Ectodermal cell (in vitro differentiated cells): ENCODE results near the gene NR2C2.

Experiments used
- H3K27ac ChIP-seq: 2 replicates; pipeline ENCODE4 v1.7.0; 2013; ENCODE audit warnings: mild to moderate bottlenecking, low read depth, low read length; ENCODE audit not compliant: insufficient read depth, poor library complexity, severe bottlenecking
- H3K27me3 ChIP-seq: 2 replicates; pipeline ENCODE4 v1.7.0; 2013; ENCODE audit warnings: mild to moderate bottlenecking, low read length; ENCODE audit not compliant: insufficient read depth, control insufficient read depth, poor library complexity, severe bottlenecking
- H3K36me3 ChIP-seq: one replicate; pipeline ENCODE4 v1.7.0; 2013; ENCODE audit warnings: low read length; ENCODE audit not compliant: control insufficient read depth, insufficient read depth
- H3K4me1 ChIP-seq: one replicate; pipeline ENCODE4 v1.7.0; 2013; ENCODE audit warnings: low read length; ENCODE audit not compliant: control insufficient read depth, insufficient read depth
- H3K4me3 ChIP-seq: 2 replicates; pipeline ENCODE4 v1.7.0; 2013; ENCODE audit warnings: low read depth, low read length, control low read depth; ENCODE audit not compliant: insufficient read depth
- H3K9me3 ChIP-seq: 2 replicates; pipeline ENCODE4 v1.7.0; 2013; ENCODE audit warnings: mild to moderate bottlenecking, low read length, moderate library complexity; ENCODE audit not compliant: control insufficient read depth
- WGBS, 2 experiments: methylation state at CpG; one replicate each; pipeline ENCODE4 v1.1.7; 2013; ENCODE audit warnings: missing lambda C conversion rate in 2 of 2; 5-methylcytosine and 5-hydroxymethylcytosine counted together

Gene NR2C2

DNA sequence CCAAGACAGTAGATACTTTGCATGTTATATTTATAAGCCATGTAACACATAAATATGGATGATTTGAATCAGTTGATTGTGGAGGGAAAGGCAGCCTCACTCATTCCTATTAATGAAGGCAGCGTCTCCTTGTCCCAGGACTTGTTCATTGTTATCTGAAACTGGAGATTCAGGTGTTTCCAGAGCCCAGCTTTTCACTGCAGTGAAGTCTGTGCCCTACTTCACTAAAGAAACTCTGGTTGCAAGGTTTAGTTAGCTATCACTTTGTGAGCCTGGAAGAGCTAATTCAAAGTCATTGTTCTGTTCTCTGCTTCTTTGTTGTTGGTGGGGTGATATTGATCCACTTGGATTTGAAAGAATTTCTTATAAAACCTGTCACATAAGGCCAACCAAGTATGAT is 9.8 kb downstream of the NR2C2 start:
- 94% methylated on average over 1 of the region's 1 CpG for WGBS, 2 experiments
- H3K4me3 ChIP-seq = no peak overlapping the region
- H3K36me3 ChIP-seq = no peaks in the 10 kb centered on the region
- H3K9me3 ChIP-seq = no peaks in the 10 kb centered on the region
- no peaks in the 10 kb centered on the region for H3K4me1 ChIP-seq
- H3K27me3 ChIP-seq = no peaks in the 10 kb centered on the region
- H3K27ac ChIP-seq = no peak overlapping the region

DNA sequence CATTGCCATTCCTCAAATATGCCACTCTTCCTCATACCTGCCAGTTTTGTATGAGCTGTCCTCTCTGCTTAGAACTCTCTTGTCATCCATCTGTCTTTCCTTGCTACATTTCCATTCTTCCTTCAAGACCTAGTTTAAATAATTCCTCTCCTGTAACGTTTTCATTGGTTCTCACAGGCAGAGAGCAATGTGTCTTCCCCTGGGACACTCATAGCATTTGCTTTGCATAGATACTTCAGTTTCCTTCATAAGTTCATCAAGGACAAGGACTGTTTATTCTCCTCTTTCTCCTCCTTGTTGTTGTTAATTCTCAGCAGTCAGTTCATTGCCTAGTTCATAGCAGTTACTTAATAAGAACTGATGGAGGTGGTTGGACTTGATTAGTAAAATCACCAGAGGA is 10.5 kb downstream of the NR2C2 start:
- Histone ChIP-seq H3K36me3 (no peaks in the 10 kb centered on the region), H3K4me1 (no peaks in the 10 kb centered on the region), H3K27ac (no peak overlapping the region), H3K9me3 (no peaks in the 10 kb centered on the region), H3K4me3 (no peak overlapping the region), H3K27me3 (no peaks in the 10 kb centered on the region)
- 58 to 64% methylated on average over 1 of the region's 1 CpG for whole genome bisulfite sequencing, 2 experiments

DNA sequence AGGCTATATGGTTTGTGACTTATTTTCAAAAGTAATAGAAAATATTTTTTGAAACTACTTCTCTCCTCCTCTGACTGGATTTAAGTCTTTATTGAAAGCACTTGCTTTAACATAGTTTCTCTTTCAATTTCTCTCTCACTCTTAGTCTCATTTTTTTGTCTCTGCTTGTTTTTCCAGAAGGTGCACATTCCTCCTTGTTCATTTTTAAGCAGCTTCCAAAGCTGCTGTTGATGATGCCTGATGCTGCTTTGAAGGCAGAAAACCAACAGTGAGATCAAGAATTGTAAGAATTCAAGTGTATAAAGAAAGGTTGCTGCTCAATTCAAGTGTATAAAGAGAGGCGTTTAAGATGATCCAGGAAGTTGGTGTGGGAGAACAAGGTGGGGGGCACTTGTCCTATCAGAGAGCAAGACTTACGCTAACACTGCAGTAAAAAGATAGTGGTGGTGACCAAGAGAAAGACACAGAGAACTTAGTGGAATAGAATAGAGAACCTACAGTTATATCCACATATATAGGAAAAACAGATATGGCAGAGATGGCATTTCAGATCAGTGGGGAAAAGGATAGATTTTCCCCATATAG is 12.1 kb downstream of the NR2C2 start:
- H3K4me1 ChIP-seq = no peaks in the 10 kb centered on the region
- no peaks in the 10 kb centered on the region for H3K36me3 ChIP-seq
- H3K27me3 ChIP-seq = no peaks in the 10 kb centered on the region
- no peak overlapping the region for H3K27ac ChIP-seq
- 89 to 92% methylated on average over 2 of the region's 2 CpGs for WGBS, 2 experiments
- no peaks in the 10 kb centered on the region for H3K9me3 ChIP-seq
- H3K4me3 ChIP-seq = no peak overlapping the region

DNA sequence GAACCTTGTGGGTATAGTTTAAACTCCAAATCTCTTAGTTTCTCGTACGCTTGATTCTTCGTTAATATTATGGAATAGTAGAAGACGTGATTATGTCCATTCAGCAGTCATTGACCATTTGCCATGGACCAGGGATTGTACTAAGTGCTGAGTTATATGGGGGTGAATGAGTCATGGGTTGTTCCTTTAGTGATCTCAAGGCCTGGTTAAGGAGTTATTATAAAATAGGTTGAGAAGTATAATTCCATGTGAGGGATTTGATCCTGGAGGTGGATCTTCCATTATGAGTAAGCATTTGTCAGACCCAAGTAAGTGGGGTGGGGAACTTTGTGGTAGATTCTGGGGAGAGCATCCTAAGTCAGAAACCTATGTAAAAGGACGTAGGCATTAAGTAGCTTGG is 15.4 kb downstream of the NR2C2 start:
- Histone ChIP-seq H3K36me3 (peaks cover 7% of the 10 kb centered on the region), H3K4me3 (no peak overlapping the region), H3K9me3 (peaks cover 2% of the 10 kb centered on the region), H3K27ac (no peak overlapping the region), H3K27me3 (no peaks in the 10 kb centered on the region), H3K4me1 (no peaks in the 10 kb centered on the region)
- 97% methylated on average over 5 of the region's 5 CpGs for WGBS, 2 experiments

DNA sequence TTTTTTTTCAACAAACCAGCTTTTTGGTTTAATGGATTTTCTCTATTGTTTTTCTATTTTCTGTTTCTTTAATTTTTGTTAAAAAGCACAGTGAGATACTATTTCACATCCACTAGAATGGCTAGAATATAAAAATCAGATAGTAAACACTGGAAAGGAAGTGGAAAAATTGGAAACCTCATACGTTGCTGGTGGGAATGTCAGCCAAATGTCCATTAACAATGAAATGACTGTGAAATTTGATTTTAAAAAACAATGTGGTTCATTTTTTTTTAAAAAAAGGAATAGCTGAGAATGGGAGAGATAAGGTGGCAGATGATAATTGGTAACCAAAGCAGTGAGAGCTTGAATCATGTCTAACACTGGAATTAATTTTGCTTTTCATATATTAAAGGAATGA is 19.9 kb downstream of the NR2C2 start:
- no peaks in the 10 kb centered on the region for H3K27me3 ChIP-seq
- H3K4me1 ChIP-seq = no peaks in the 10 kb centered on the region
- H3K36me3 ChIP-seq = peaks cover 7% of the 10 kb centered on the region
- WGBS, 2 experiments = 98 to 100% methylated on average over 1 of the region's 1 CpG
- H3K4me3 ChIP-seq = no peak overlapping the region
- no peak overlapping the region for H3K27ac ChIP-seq
- H3K9me3 ChIP-seq = peaks cover 2% of the 10 kb centered on the region

DNA sequence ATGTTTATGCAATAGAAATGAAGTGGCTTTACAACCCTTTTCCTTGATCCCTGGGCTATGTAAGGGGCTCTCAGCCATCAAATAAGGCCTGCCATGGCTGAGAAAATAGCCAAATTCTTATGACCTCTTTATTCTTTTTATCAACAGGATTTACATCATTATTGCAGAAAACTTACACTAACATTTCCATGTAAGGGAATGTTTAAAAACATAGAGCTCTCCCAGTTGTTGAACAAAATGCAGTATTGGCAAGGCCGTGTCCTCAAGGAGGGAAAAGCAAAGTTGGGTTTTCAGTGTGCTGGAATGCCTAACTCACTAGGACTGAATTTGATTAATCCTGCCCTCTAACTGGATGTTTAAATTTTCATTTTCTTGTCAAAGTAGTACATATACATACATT is 22.3 kb downstream of the NR2C2 start:
- Histone ChIP-seq H3K27me3 (no peaks in the 10 kb centered on the region), H3K27ac (no peak overlapping the region), H3K9me3 (peaks cover 2% of the 10 kb centered on the region), H3K36me3 (peaks cover 9% of the 10 kb centered on the region), H3K4me3 (no peak overlapping the region), H3K4me1 (no peaks in the 10 kb centered on the region)
- WGBS, 2 experiments = 95 to 97% methylated on average over 1 of the region's 1 CpG

DNA sequence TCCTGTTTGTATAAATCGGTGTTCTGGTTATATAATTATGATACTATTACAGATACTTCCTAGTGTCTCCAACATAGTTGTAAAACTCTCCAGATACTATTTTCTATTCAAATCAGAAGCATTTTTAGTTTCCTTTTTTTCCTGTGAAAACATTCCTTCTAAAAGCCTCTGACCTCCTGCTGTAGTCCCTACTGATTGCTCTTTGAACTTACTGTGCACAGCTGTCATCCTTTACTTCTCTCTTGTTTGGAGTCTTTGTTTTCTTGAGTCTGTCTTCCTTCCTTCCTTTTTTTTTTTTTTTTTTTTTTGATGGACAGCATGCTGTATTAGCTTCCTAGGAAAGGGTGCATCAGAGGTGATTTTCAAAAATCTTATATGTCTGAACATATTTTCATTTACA is 28.9 kb downstream of the NR2C2 start:
- no peaks in the 10 kb centered on the region for H3K27me3 ChIP-seq
- no peak overlapping the region for H3K27ac ChIP-seq
- no peaks in the 10 kb centered on the region for H3K9me3 ChIP-seq
- no peaks in the 10 kb centered on the region for H3K4me1 ChIP-seq
- peaks cover 3% of the 10 kb centered on the region for H3K36me3 ChIP-seq
- no CpG with 5 or more reads among the region's 1 CpG for WGBS, 2 experiments
- H3K4me3 ChIP-seq = no peak overlapping the region

DNA sequence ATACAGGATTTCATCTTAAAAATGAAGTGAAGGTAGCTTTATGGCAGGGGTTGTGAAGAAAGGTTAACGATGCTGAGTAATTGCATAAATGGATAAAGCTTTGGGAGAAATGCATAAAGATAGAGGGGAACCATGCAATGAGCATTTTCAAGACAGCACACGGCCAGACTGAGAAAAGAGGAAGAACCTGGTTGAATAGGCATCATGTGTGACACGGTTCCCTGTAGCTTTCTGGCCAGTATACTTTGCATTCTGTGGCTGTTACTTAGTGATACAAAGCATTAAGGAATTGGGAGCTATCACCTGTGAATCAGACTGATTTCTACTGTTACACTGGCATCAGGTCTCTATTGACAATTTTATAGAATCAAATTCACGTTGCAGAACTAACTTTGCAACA is 33.3 kb downstream of the NR2C2 start:
- WGBS, 2 experiments = 95 to 96% methylated on average over 4 of the region's 4 CpGs
- Histone ChIP-seq H3K36me3 (no peaks in the 10 kb centered on the region), H3K4me3 (no peak overlapping the region), H3K27ac (no peak overlapping the region), H3K4me1 (no peaks in the 10 kb centered on the region), H3K27me3 (no peaks in the 10 kb centered on the region), H3K9me3 (no peaks in the 10 kb centered on the region)

DNA sequence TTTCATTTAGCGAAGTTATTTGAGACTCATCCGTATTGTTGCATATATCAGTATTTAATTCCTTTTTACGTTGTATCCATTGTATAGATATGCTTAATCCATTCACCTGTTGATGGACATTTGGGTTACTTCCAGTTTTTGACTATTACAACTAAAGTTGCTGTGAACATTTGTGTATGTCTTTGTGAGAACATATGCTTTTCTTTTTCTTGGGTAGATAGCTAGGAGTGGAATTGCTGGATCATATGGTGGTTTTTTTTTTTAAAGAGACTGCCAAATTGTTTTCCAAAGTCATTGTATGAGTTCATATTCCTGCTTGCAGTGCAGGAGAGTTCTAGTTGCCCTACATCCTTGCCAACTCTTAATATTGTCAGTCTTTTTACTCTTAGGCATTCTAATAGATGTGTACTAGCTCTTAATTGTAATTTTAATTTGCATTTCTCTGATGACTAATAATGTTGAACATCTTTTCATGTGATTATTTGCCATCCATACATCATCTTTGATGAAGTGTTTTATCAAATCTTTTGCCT is 37.3 kb downstream of the NR2C2 start:
- 89% methylated on average over 3 of the region's 3 CpGs; no CpG with 5 or more reads in 1 of the 2 experiments for WGBS, 2 experiments
- H3K9me3 ChIP-seq = no peaks in the 10 kb centered on the region
- no peaks in the 10 kb centered on the region for H3K4me1 ChIP-seq
- H3K27me3 ChIP-seq = no peaks in the 10 kb centered on the region
- no peak overlapping the region for H3K27ac ChIP-seq
- H3K4me3 ChIP-seq = no peak overlapping the region
- no peaks in the 10 kb centered on the region for H3K36me3 ChIP-seq

DNA sequence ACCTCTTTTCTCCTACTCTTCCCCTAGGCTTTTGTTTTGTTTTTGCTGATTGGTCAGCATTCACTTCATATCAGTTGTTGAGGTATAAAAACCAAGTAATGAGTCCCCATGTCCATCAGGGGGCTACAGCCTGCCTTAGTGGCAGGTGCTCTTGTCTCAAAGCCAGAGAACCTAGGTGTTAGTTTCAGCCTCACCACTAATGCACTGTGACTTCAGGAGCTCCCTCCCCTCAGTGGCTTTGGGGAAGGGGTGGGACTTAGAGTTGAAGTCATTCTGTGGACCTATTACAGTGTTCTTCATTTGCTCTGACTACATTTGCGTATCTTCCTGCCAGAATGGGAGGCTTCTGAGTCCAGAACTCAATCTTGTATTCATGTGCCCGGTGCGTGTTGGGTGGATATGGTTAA is 41.6 kb downstream of the NR2C2 start:
- no peaks in the 10 kb centered on the region for H3K9me3 ChIP-seq
- H3K27me3 ChIP-seq = no peaks in the 10 kb centered on the region
- no peak overlapping the region for H3K27ac ChIP-seq
- no peak overlapping the region for H3K4me3 ChIP-seq
- no peaks in the 10 kb centered on the region for H3K36me3 ChIP-seq
- WGBS, 2 experiments = 91 to 95% methylated on average over 3 of the region's 3 CpGs
- H3K4me1 ChIP-seq = peaks cover 14% of the 10 kb centered on the region
